GM10266 (cell line): ENCODE measurements around the gene KCNMA1.

Experiments used
- DNase-seq: peaks from one replicate; pipeline ENCODE4 v3.0.0; 2012; ENCODE audit errors: extremely low spot score
- CTCF ChIP-seq: IDR thresholded peaks from 2 replicates; pipeline ENCODE4 v1.5.1; 2012; ENCODE audit warnings: mild to moderate bottlenecking, low read depth; ENCODE audit not compliant: control insufficient read depth, insufficient read depth; ENCODE audit errors: missing control alignments

KCNMA1 gene

GRCh38 chr10:77620731-77621130 is 16.9 kb downstream of the KCNMA1 start:
- no peak for DNase-seq
- no peak for TF ChIP-seq CTCF

GRCh38 chr10:77619964-77620703 is 17.5 kb downstream of the KCNMA1 start:
- no peak for DNase-seq
- TF ChIP-seq CTCF = no peak

GRCh38 chr10:77618117-77618516 is 19.5 kb downstream of the KCNMA1 start:
- TF ChIP-seq CTCF = no peak

GRCh38 chr10:77616766-77617165 is 20.8 kb downstream of the KCNMA1 start:
- TF ChIP-seq CTCF = no peak
- no peak for DNase-seq

More at GRCh38 chr10:77618117-77618516, 19.5 kb downstream of the KCNMA1 start:
- no peak for DNase-seq

GRCh38 chr10:77614778-77615625 is 22.6 kb downstream of the KCNMA1 start:
- TF ChIP-seq CTCF = no peak
- DNase-seq = no peak

- no peak for DNase-seq
- TF ChIP-seq CTCF = no peak
Observed at GRCh38 chr10:77613476-77614130, 24.0 kb downstream of the KCNMA1 start.
